ENCODE measurements around the gene CCDC169. TPM values are rescaled to one million over a fixed set of nuclear protein-coding genes. Genes with fewer than 3 reads are reported as not detected.

The CCDC169 gene
- total and polyA plus RNA-seq, 2 donors (not counting 1 experiment from before 2014, with no cell fraction given) = 0.07 TPM; not detected in 1

DNA sequence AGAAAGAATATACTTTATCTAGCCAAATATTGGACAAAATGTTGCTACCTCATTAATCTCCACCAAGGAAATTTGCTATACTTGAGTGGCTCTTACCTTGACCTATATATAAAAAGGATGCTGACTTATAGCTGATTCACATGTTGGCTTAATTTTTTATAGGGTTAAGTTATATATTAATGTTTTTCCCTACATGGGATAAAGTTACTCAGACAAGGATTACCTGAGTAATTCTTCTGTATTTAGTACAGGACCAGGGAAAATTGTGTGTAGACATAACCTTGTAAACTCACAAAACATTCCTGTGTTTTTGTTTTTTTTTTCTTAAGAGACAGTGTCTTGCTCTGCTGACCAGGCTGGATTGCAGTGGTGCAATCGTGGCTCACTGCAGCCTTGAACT lies 52.6 kb downstream of the CCDC169 start:
- H3K4me3 Mint-ChIP-seq = no peak overlapping the region
- H3K4me1 ChIP-seq (ENCODE audit: control insufficient read depth in 2 of 2, insufficient read depth in 2 of 2, low read length in 2 of 2) = no peaks in the 10 kb centered on the region
- no peaks in the 10 kb centered on the region for H3K27me3 ChIP-seq (replicated peaks in 1 of 4; ENCODE audit: control extremely low read depth in 1 of 4, control insufficient read depth in 3 of 4, insufficient read depth in 4 of 4, low read length in 3 of 4)
- H2AFZ ChIP-seq (ENCODE audit: insufficient read depth, low read depth, low read length, poor library complexity, severe bottlenecking) = no peak overlapping the region
- H3K9me3 ChIP-seq (ENCODE audit: control extremely low read depth in 1 of 3, control insufficient read depth in 2 of 3, insufficient read depth in 1 of 3, low read length in 2 of 3) = no peaks in the 10 kb centered on the region
- H3K27ac ChIP-seq (ENCODE audit: low read length in 2 of 2) = no peak overlapping the region
- no peaks in the 10 kb centered on the region for H3K36me3 ChIP-seq (replicated peaks in 1 of 2; ENCODE audit: control extremely low read depth in 1 of 2, control insufficient read depth in 1 of 2, extremely low read depth in 1 of 2, insufficient read depth in 2 of 2, low read length in 1 of 2)
- peaks cover 6% of the 10 kb centered on the region for H3K9me3 Mint-ChIP-seq (ENCODE audit: insufficient read depth)
- no peaks in the 10 kb centered on the region for H3K4me1 Mint-ChIP-seq
- no peak for ATAC-seq (ENCODE audit: low read depth)
- 100% methylated on average over 1 of the region's 1 CpG for WGBS (ENCODE audit: insufficient coverage)
- DNase-seq = no peak
- ChIA-PET CTCF (no interaction called here), POLR2A (no interaction called here)
- H4K20me1 ChIP-seq (ENCODE audit: control insufficient read depth, insufficient read depth, low read length, poor library complexity, severe bottlenecking) = no peaks in the 10 kb centered on the region
- TF ChIP-seq EZH2 (IDR thresholded peaks at IDR 0.05; ENCODE audit: borderline replicate concordance, insufficient read depth, low read depth, low read length, poor library complexity, severe bottlenecking) = no peak
- TF ChIP-seq, protein P1, sequence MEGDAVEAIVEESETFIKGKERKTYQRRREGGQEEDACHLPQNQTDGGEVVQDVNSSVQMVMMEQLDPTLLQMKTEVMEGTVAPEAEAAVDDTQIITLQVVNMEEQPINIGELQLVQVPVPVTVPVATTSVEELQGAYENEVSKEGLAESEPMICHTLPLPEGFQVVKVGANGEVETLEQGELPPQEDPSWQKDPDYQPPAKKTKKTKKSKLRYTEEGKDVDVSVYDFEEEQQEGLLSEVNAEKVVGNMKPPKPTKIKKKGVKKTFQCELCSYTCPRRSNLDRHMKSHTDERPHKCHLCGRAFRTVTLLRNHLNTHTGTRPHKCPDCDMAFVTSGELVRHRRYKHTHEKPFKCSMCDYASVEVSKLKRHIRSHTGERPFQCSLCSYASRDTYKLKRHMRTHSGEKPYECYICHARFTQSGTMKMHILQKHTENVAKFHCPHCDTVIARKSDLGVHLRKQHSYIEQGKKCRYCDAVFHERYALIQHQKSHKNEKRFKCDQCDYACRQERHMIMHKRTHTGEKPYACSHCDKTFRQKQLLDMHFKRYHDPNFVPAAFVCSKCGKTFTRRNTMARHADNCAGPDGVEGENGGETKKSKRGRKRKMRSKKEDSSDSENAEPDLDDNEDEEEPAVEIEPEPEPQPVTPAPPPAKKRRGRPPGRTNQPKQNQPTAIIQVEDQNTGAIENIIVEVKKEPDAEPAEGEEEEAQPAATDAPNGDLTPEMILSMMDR (IDR thresholded peaks at IDR 0.05) = no peak
- H3K79me2 ChIP-seq (ENCODE audit: control insufficient read depth, insufficient read depth, low read length) = no peaks in the 10 kb centered on the region
- H3K27me3 Mint-ChIP-seq = no peaks in the 10 kb centered on the region
- H3K4me3 ChIP-seq (ENCODE audit: control extremely low read depth in 1 of 5, extremely low read depth in 1 of 5, insufficient read depth in 1 of 5, low read depth in 2 of 5, low read length in 4 of 5) = no peak overlapping the region
- H3K4me2 ChIP-seq (replicated peaks; ENCODE audit: low read depth, low read length, poor library complexity, severe bottlenecking) = no peak overlapping the region
- intact Hi-C loops (cut with micrococcal nuclease) = no loop called here
- H3K9ac ChIP-seq (ENCODE audit: low read length) = no peak overlapping the region
- H3K27ac Mint-ChIP-seq = no peak overlapping the region

DNA sequence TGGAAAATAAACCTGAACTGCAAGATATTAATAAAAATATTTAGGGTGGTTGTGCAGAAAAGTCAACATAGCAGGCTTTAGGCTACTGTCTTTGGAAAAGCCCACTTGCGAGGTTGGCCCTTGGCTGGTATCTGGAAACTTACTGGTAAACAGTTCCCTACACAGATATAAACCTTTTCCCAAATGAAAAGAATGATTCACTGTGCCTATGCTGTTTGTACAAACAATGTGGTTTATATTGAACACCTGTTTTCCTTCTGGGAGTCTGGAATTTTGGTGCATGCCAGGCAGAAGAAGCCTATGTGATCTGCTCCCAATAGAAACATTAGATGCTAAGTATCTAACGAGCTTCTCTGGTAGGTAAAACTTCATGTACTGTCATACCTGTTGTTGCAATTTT lies 53.5 kb downstream of the CCDC169 start:
- intact Hi-C loops (cut with micrococcal nuclease) = no loop called here

More for the DNA sequence above, 53.5 kb downstream of the CCDC169 start:
- Histone ChIP-seq H3K79me2 (ENCODE audit: control insufficient read depth, insufficient read depth, low read length) (no peaks in the 10 kb centered on the region), H3K9me3 (ENCODE audit: control extremely low read depth in 1 of 3, control insufficient read depth in 2 of 3, insufficient read depth in 1 of 3, low read length in 2 of 3) (peaks cover 0 to 2% (median 0%) of the 10 kb centered on the region in 3 donors), H3K9ac (ENCODE audit: low read length) (no peak overlapping the region), H2AFZ (ENCODE audit: insufficient read depth, low read depth, low read length, poor library complexity, severe bottlenecking) (no peak overlapping the region), H3K27ac (ENCODE audit: low read length in 2 of 2) (no peak overlapping the region), H3K27me3 (replicated peaks in 1 of 4; ENCODE audit: control extremely low read depth in 1 of 4, control insufficient read depth in 3 of 4, insufficient read depth in 4 of 4, low read length in 3 of 4) (no peaks in the 10 kb centered on the region), H3K4me1 (ENCODE audit: control insufficient read depth in 2 of 2, insufficient read depth in 2 of 2, low read length in 2 of 2) (no peaks in the 10 kb centered on the region), H3K4me2 (replicated peaks; ENCODE audit: low read depth, low read length, poor library complexity, severe bottlenecking) (no peak overlapping the region), H4K20me1 (ENCODE audit: control insufficient read depth, insufficient read depth, low read length, poor library complexity, severe bottlenecking) (no peaks in the 10 kb centered on the region), H3K36me3 (replicated peaks in 1 of 2; ENCODE audit: control extremely low read depth in 1 of 2, control insufficient read depth in 1 of 2, extremely low read depth in 1 of 2, insufficient read depth in 2 of 2, low read length in 1 of 2) (no peaks in the 10 kb centered on the region), H3K4me3 (ENCODE audit: control extremely low read depth in 1 of 5, extremely low read depth in 1 of 5, insufficient read depth in 1 of 5, low read depth in 2 of 5, low read length in 4 of 5) (no peak overlapping the region)
- ATAC-seq (ENCODE audit: low read depth) = no peak
- Mint-ChIP-seq H3K4me1 (no peaks in the 10 kb centered on the region), H3K9me3 (ENCODE audit: insufficient read depth) (peaks cover 6% of the 10 kb centered on the region), H3K4me3 (no peak overlapping the region), H3K27ac (no peak overlapping the region), H3K27me3 (no peaks in the 10 kb centered on the region)
- no peak for TF ChIP-seq EZH2 (IDR thresholded peaks at IDR 0.05; ENCODE audit: borderline replicate concordance, insufficient read depth, low read depth, low read length, poor library complexity, severe bottlenecking)
- TF ChIP-seq, protein P1 (IDR thresholded peaks at IDR 0.05) = no peak
- no CpG with 5 or more reads among the region's 2 CpGs for WGBS (ENCODE audit: insufficient coverage)
- ChIA-PET POLR2A (no interaction called here), CTCF (no interaction called here)
- DNase-seq = no peak

Measured in B cell (primary cell).